H1 (cell line): ENCODE measurements around the gene C19orf38. TPM values are rescaled to one million over a fixed set of nuclear protein-coding genes. Genes with fewer than 3 reads are reported as not detected.

ENCODE experiments used
- KDM4A ChIP-seq: IDR thresholded peaks from one replicate; pipeline ENCODE4 v1.7.1; 2012; ENCODE audit warnings: low read depth, mild to moderate bottlenecking, moderate library complexity, low read length, inconsistent platforms; ENCODE audit not compliant: severe bottlenecking
- NRF1 ChIP-seq: IDR thresholded peaks from 2 replicates; pipeline ENCODE4 v1.6.1; 2011; ENCODE audit warnings: mild to moderate bottlenecking, low read depth, low read length, improper control_type of control experiment
- POU5F1 ChIP-seq: IDR thresholded peaks from 2 replicates; pipeline ENCODE4 v1.6.1; 2011; ENCODE audit warnings: low read depth, mild to moderate bottlenecking, low read length, moderate library complexity
- TEAD4 ChIP-seq: IDR thresholded peaks from 2 replicates; pipeline ENCODE4 v1.6.1; 2012; ENCODE audit warnings: low read depth, low read length, inconsistent platforms, mixed read lengths
- YY1 ChIP-seq: IDR thresholded peaks from 2 replicates; pipeline ENCODE4 v1.6.1; 2011; ENCODE audit warnings: low read depth, mild to moderate bottlenecking, low read length
- ZNF274 ChIP-seq: IDR thresholded peaks from 2 replicates; pipeline ENCODE4 v1.7.0; 2012; ENCODE audit warnings: low read length, borderline replicate concordance; ENCODE audit errors: extremely low read depth
- polyA plus RNA-seq, 7 experiments: library from polyadenylated mRNA; depleted of rRNA in 3 of 7; stranded (reverse) in 5 of 7; unstranded in 2 of 7; fragments of >200 nt in 5 of 7; fragments of 200-250 nt in 2 of 7; gene quantifications; 1 replicate in 5 of 7; 2 replicates in 1 of 7; 4 replicates in 1 of 7; pipeline versions ENCODE4 v1.2.1 to v1.2.3, GENCODE V29; 2011 to 2013; ENCODE audit warnings: missing spikeins in 2 of 7, mixed read lengths in 2 of 7
- total RNA-seq: library from RNA; stranded (reverse); fragmentation: NEBNext Ultra II Directional; extraction: Animal tissue kit (Norgen Biotek cat#: 25700); gene quantifications from 2 replicates; pipeline ENCODE4 v1.2.1, GENCODE V29; 2021
- TF ChIP-seq, protein P1 (sequence below), 3 experiments: IDR thresholded peaks; 1 replicate in 2 of 3; 2 replicates in 1 of 3; pipeline versions ENCODE4 v1.5.1 to v1.6.1; 2011; ENCODE audit warnings: low read length in 3 of 3, mild to moderate bottlenecking in 3 of 3, inconsistent platforms in 2 of 3, low read depth in 1 of 3, moderate library complexity in 1 of 3; ENCODE audit not compliant: insufficient read depth in 1 of 3; ENCODE audit errors: control extremely low read depth in 1 of 3

Gene C19orf38
- total and polyA plus RNA-seq, 2 of the 8 experiments (the other 6 are each of a cell fraction or from before 2014, with no cell fraction given) = 0.53 TPM; not detected in 1

DNA sequence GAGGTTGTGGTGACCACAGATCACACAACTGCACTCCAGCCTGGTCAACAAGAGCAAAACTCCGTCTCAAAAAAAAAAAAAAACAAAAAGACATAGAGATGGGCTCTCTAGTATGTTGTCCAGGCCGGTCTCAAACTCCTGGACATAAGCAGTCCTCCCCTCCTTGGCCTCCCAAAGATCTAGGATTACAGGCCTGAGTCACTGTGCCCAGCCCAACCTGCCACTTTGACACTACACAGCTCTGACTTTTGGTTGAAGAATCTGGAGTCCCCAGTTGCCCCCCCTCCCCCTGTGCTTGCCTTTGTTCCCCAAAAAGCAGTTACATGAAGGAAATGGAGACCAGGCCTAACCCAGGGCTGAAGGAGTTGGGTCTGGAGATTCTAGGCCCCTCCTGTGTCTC, 36.1 kb downstream of the C19orf38 start (continued):
- TF ChIP-seq POU5F1 = no peak
- TF ChIP-seq, protein P1, sequence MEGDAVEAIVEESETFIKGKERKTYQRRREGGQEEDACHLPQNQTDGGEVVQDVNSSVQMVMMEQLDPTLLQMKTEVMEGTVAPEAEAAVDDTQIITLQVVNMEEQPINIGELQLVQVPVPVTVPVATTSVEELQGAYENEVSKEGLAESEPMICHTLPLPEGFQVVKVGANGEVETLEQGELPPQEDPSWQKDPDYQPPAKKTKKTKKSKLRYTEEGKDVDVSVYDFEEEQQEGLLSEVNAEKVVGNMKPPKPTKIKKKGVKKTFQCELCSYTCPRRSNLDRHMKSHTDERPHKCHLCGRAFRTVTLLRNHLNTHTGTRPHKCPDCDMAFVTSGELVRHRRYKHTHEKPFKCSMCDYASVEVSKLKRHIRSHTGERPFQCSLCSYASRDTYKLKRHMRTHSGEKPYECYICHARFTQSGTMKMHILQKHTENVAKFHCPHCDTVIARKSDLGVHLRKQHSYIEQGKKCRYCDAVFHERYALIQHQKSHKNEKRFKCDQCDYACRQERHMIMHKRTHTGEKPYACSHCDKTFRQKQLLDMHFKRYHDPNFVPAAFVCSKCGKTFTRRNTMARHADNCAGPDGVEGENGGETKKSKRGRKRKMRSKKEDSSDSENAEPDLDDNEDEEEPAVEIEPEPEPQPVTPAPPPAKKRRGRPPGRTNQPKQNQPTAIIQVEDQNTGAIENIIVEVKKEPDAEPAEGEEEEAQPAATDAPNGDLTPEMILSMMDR (IDR thresholded peaks at IDR 0.05; ENCODE audit: control extremely low read depth in 1 of 3, insufficient read depth in 1 of 3, low read depth in 1 of 3, low read length in 3 of 3) = no peak
- no peak for TF ChIP-seq NRF1
- TF ChIP-seq KDM4A = no peak
- no peak for TF ChIP-seq YY1
- no peak for TF ChIP-seq TEAD4
- TF ChIP-seq ZNF274 = no peak
